GM12875 (cell line): ENCODE results near the gene POLG2.
"Not testable (repeated sequence)": the region's sequence is repeated elsewhere in the genome, so short reads cannot be mapped to it uniquely, and the experiment has no call there.

ENCODE experiments used
- H3K4me3 ChIP-seq: one replicate; pipeline ENCODE4 v1.5.1; 2011; ENCODE audit warnings: low read depth, low read length, control low read depth
- TF ChIP-seq, protein P1 (sequence below): IDR thresholded peaks from 2 replicates; pipeline ENCODE4 v1.5.1; 2011; ENCODE audit warnings: low read depth, mild to moderate bottlenecking, control low read depth, inconsistent platforms, low read length, moderate library complexity, borderline replicate concordance; ENCODE audit not compliant: insufficient read depth

Gene POLG2

DNA sequence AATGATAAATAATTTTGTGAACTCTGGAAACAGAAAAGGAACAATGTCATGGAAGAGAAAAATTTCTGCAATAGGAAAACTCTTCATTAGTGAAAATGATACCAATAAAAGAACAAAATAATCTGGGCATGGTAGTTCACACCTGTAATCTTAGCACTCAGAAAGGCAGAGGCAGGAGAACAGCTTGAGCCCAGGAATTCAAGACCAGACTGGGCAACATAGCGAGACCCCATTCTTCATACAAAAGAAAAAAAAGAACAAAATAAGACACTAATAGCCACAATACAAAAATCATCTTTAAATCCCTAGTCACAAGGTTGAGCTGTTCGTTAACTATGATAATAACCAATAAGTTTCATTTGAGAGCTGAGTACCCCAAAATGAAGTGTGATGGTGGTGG lies 8.6 kb downstream of the POLG2 start:
- TF ChIP-seq, protein P1, sequence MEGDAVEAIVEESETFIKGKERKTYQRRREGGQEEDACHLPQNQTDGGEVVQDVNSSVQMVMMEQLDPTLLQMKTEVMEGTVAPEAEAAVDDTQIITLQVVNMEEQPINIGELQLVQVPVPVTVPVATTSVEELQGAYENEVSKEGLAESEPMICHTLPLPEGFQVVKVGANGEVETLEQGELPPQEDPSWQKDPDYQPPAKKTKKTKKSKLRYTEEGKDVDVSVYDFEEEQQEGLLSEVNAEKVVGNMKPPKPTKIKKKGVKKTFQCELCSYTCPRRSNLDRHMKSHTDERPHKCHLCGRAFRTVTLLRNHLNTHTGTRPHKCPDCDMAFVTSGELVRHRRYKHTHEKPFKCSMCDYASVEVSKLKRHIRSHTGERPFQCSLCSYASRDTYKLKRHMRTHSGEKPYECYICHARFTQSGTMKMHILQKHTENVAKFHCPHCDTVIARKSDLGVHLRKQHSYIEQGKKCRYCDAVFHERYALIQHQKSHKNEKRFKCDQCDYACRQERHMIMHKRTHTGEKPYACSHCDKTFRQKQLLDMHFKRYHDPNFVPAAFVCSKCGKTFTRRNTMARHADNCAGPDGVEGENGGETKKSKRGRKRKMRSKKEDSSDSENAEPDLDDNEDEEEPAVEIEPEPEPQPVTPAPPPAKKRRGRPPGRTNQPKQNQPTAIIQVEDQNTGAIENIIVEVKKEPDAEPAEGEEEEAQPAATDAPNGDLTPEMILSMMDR = no peak
- H3K4me3 ChIP-seq = no peak overlapping the region

DNA sequence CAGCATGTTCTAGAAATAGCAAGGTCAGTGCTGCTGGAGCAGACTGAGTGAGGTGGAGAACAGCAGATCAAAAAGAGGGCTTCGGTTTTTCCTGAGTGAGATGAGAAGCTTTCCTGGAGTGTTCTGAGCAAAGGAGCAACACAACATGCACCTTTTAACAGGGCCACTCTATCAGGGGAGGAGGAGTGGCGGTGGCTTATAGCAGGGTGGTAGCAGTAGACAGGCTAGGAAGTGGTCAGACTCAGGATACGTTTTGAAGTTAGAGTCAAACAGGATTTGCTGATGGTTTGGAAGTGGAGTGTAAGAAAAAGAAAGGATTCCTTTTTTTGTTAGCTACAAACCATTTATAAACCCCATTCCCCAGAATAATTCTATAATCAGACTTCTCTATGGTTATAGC lies 12.5 kb downstream of the POLG2 start:
- TF ChIP-seq, protein P1 = no peak
- no peak overlapping the region for H3K4me3 ChIP-seq

DNA sequence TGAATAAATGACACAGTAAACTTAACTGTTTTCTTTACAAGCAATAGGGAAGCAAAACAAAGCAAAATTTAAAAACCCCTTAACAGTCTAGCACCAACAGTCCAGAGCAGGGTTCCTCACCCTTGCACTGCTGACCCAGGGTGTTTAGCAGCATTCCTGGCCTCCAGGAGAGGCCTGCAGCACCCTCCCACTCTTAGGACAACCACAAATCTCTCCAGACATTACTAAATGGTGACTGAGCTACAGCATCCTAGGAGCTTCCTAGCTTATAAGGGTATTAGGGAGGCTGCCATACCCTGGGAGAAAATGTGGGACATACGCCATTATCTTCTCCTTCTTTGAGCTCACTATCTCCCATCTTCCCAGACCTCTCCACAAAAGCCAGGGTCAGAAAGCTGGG lies 15.9 kb downstream of the POLG2 start:
- TF ChIP-seq, protein P1 = no peak
- H3K4me3 ChIP-seq = no peak overlapping the region

DNA sequence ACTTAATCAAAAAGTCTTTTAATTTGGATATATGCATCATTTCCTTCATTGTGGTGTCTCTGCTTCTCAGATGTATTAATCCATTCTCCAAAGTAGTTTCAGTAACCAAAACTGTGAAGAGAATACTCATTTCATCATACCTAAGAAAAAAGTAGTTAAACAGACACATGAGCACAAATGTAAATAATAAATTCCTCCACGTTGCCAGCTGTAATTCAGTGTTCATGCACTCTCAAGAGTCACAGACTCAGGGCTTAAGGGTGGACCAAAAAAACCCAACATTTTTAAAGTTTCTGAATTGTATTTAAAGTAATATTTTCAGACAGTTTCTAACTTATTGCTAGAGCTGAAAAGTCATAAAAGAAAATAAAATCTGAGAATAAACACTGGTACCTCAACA lies 19.0 kb downstream of the POLG2 start:
- H3K4me3 ChIP-seq = no peak overlapping the region
- TF ChIP-seq, protein P1 = no peak

DNA sequence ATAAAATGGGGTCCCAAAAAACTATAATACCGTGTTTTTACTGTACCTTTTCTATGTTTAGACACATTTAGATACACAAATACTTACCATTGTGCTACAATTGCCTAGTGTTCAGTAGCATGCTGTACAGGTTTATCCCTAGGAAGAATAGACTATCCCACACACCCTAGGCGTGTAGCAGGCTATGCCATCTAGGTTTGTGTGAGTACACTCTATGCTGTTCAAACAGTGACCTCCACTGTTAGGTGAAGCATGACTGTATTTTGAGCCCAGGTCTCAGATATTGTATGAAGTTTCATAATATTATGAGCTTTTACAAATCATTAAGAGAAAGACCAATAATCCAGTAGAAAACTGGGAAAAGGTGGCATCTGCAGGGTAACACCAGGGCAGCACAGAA lies 24.3 kb downstream of the POLG2 start:
- no peak overlapping the region for H3K4me3 ChIP-seq
- TF ChIP-seq, protein P1 = no peak

- TF ChIP-seq, protein P1 = no peak
Measured at GRCh38 chr17:64471440-64471839, 25.4 kb downstream of the POLG2 start.

DNA sequence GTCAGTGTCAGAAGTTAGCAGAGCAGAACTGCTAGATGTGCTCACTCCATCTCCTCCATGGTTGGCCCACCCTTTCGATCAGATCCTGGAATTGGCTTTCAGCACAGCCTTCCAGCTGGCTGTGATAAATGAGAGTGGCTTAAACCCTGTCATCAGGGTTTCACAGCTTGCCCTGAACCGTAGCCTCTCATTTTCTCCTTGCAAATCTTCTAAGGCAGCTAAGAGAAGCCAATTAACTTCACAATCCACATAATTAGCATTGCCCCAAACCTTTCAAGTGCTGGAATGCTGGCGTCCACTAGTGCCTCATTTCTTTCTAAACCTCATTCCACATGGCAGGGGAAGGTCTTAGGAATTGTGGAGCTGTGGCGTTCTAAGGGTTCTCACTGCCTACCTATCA lies 26.2 kb downstream of the POLG2 start:
- TF ChIP-seq, protein P1 = no peak

More at GRCh38 chr17:64471440-64471839, 25.4 kb downstream of the POLG2 start:
- H3K4me3 ChIP-seq = no peak overlapping the region

DNA sequence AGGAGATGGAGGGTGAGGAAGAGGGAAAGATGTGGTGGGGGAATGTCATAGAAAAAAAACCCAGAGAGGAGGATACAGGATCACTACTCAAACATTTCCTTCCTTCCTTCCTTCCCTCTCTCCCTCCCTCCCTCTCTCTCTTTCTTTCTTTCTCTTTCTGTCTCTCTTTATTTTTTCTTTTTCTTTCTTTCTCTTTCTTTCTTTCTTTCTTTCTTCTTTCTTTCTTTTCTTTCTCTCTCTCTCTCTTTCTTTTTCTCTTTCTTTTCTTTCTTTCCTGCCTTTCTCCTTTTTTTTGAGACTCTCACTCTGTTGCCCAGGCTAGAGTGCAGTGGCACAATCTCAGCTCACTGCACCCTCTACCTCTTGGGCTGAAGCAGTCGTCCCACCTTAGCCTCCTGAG lies 30.0 kb downstream of the POLG2 start:
- not testable (repeated sequence) for H3K4me3 ChIP-seq

More for the DNA sequence above, 26.2 kb downstream of the POLG2 start:
- H3K4me3 ChIP-seq = no peak overlapping the region
